Mesenteric fat pad (tissue), 1 donor: ENCODE measurements around the gene WDR38. TPM values are rescaled to one million over a fixed set of nuclear protein-coding genes. Genes with fewer than 3 reads are reported as not detected.

Experiments used
- DNase-seq: peaks from one replicate; pipeline ENCODE4 v3.0.0-alpha.2; 2020; ENCODE audit warnings: low spot score
- total RNA-seq: library from RNA; stranded (reverse); fragmentation: NEBNext Ultra II Directional; extraction: Animal tissue kit (Norgen Biotek cat#: 25700); gene quantifications from one replicate; pipeline ENCODE4 v1.2.1, GENCODE V29; 2021
- donor health status: DM: yes; HTN: yes; CAD: no.

WDR38 gene
- total RNA-seq, 1 donor from 2014 or later = not detected

DNA sequence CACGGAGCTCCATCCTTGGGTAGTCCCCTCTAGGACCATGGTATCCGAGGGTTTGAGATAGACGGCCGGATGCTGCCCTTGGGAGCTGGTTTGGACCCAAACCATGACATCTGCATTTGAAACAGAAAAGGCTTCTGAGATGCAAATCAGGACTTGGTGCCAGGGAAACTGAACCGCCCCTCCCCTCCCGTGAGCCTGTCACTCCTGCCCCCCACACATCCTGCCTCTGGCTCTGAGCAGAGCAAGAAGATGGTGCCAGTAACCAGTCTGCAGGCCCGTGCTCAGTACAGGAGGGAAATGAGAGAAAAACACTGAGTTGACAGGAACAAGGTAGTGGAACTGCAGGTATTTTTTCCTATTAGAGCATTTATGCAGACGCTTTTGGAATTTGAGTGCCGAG lies 27.2 kb downstream of the WDR38 start:
- DNase-seq = no peak

DNA sequence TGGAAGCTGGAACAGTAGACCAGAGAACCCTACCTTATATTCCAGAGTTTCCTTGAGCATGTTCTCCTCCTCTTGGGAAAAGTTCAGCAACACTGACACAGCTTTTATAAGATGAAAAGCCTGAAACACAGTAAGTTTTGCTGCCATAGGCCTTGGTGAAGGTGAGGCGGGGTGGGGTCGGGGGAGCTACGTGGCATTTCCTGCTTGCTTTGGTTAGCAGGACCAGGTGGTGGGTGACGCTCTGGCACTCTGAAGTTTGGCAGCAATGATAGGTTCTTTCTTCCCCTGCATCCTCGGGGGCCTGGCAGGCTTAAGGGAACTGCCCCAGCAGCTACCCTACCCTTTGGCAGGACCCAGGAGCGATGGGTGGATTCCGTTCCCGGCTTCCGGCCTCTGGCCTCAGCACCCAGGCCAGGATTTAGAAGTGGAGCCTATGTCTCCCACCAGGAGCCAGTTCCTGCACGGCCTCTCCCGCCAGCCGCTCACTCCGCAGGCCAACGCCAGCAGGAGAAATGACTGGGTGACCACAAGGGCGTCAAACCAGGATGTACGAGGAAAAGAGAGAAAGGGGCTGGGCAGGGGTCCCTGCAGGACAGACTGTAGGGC lies 28.0 kb downstream of the WDR38 start:
- no peak for DNase-seq

DNA sequence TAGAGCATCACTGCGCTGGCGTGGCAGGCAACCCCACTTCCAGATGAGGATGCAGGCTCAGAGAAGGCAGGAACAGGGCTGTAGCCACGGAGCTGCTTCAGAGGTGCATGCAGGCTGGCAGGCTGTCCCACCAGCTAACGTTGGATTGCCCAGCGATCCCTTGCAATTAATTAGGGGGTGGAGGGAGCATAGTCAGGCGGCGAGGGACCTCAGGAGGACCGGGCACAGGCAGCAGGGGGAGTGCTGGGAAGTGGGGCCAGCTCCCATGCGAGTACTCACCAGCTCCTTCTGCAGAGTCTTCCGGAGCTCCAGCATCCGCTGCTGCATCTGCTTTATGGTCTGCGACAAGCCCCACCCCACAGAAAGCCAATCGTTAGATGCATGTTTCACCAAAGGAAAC lies 29.0 kb downstream of the WDR38 start:
- no peak for DNase-seq

DNA sequence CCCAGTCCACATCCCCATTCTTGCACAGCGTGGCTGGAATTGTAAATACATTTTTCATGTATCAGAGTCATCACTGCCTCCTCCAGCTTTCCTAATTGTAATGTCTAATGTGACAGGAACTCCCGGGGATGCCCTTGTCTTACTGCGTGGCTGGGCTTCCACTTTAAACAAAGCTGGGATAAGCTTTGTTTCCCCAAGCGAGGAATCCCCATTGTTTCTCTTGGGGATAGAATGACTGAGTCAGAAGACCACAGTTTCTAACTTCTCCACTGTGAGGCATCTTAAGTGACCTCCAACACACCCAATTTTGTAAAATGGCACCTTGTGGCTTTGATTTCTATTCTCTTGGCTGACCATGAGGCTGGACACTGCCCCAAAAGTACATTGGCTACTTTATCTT lies 31.1 kb downstream of the WDR38 start:
- no peak for DNase-seq

DNA sequence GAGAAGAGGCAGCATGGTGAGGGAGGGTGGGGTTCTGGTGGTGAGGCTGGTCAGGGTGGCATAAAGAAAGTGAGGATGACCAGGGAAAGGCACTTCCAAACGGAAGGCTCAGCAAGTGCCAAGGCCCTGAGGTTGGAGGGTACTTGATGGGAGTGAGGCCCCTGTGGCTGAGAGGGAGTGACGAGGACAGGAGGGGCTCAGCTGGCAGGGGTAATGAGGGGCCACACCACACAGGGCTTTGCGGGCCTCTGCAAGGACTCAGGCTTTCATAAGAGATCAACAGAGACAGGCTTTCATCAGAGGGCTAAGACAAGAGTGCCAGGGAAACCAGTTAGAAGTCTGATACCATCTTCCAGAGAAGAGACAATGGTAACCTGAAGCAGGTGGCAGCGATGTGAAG lies 32.3 kb downstream of the WDR38 start:
- no peak for DNase-seq

DNA sequence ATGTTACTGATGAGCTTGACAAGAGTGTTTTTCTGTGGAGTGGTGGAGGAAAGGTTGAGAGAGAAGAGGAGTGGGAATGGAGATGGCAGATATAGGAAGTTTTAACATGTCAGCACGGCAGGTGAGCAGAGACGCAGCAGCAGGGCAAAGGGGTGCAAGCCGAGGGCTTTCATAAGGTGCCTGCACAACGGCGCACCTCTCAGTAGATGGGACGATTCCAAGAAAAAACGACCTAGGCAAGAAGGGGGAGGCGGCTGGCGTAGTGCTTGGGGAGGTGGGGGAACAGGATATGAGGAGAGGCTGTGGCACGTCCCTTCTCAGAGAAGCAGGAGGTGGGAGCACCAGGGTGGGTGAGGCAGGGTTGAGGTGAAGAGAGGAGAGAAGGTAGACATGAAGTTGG lies 33.2 kb downstream of the WDR38 start:
- no peak for DNase-seq

DNA sequence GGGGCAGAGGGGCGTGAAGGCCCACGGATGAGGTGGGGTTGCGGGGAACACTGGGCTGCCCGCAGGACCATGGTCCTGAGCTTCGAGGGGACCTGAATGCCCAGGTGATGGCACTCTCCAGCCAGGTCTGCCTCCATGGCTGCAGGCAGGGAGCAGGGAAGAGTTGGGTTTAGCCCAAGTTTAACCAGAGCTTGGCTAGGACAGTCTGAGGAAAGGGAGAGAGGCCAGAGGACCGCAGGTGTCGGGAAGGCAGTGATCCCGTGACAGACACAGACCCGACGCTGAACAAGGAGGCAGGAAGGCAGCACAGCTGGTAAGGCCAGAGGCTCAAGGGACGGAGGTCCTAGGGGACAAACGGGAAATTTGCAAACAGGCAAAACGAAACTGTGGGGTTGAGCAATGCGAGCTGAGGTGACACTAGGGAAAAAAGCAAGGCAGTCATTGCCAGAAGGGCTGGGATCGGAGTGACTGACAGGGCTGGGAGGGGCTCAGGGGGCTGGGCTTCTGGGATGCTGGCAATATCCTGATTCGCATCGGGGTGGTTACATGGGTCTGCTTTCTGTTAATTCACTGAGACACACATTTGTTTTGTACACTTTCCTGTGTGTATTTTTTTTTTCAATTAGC lies 33.7 kb downstream of the WDR38 start:
- DNase-seq = no peak

DNA sequence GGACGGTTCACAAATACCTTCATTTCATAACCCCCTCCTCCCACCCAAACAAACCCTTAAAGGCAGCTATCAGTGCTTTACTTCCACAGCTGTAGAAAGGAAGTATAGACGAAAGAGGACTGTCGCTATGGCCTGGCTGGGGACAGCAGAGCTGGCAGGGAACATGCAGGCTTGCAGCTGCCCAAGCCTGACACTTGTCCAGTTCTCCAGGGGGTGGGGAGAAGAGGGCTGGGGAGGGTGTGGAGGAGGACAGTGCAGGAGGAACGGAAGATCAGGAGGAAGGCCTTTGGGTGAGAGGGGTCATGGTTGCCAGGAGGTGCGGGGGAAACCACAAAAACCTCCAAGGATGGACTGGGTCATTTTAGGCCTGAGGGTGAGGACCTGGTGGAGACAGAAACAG lies 34.6 kb downstream of the WDR38 start:
- DNase-seq = no peak

DNA sequence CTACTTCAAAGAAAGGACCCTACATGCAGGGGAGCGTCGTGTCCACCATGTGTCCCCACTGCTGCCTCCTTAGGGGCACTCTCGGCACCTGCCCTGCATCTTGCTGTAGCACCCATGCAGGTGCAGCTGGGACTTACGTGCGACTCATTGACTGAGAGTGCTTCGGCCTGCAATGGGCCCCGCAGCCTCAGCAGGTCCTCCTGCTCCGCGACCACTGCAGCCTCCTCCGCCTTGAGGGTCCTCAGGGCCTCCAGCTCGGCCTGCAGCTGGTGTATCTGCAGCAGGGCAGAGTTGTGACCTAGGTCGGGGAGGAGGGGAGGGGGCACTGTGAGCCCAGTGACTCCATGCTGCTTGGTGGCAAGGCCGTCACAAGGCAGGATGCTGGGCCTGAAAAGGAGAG lies 35.7 kb downstream of the WDR38 start:
- no peak for DNase-seq

DNA sequence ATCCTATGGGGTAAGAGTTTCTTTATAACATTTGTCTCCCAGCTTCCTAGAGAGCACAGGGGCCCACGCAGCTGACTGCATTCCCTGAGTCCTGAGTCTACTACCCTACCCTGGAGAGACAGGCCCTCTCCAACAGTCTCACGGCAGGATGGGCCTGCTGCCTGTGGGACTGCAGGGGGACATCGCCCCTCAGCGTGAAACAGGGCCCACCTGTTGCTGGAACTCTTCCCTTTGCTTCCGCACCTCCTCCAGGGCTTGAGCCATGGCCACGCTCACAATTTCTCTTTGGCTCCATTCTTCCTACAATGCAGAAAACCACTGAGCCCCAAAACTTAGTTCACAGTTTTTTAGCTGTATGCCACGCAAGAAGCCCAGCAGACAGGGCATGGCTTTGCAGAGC lies 36.9 kb downstream of the WDR38 start:
- DNase-seq = no peak

DNA sequence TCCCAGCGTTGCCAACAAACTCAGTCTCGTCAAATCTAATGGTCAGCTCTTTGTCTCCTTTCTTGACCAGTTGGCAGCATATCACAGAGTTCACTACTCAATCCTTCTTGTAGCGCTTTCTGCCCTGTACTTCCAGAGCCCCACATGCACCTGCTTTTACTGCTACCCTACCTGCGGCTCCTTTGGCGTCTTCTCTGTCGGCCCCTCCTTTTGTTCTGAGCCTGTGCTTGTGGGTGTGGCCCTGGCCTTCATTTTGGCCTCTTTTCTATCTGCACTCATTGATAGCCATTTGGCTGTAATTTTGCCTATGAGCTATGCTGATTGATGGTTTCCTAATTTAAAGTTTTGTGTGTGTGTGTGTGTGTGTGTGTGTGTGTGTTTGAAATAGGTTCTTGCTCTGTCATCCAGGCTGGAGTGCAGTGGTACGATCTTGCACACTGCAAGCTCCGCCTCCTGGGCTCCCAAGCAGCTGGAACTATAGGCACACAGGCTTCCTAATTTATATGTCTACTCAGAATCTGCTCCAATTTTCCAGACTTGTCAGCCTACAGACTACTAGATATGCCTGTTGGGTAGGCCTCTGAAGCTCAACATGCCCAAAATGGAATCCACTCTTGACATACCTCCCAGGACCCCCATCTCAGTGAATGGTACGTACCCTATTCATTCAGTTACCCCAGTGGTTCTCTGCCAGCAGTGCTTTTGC lies 40.9 kb downstream of the WDR38 start:
- DNase-seq = no peak

DNA sequence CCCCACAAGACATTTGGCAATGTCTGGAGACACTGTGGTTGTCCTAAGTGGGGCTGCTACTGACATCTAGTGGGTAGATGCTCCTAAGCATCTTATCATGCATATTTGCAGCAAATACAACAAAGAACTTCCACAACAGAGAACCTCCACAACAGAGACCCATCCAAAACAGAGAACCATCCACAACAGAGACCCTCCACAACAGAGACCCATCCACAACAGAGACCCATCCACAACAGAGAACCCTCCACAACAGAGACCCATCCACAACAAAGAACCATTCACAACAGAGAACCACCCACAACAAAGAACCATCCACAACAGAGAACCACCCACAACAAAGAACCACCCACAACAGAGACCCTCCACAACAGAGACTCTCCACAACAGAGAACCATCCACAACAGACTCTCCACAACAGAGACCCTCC lies 41.5 kb downstream of the WDR38 start:
- DNase-seq = no peak

DNA sequence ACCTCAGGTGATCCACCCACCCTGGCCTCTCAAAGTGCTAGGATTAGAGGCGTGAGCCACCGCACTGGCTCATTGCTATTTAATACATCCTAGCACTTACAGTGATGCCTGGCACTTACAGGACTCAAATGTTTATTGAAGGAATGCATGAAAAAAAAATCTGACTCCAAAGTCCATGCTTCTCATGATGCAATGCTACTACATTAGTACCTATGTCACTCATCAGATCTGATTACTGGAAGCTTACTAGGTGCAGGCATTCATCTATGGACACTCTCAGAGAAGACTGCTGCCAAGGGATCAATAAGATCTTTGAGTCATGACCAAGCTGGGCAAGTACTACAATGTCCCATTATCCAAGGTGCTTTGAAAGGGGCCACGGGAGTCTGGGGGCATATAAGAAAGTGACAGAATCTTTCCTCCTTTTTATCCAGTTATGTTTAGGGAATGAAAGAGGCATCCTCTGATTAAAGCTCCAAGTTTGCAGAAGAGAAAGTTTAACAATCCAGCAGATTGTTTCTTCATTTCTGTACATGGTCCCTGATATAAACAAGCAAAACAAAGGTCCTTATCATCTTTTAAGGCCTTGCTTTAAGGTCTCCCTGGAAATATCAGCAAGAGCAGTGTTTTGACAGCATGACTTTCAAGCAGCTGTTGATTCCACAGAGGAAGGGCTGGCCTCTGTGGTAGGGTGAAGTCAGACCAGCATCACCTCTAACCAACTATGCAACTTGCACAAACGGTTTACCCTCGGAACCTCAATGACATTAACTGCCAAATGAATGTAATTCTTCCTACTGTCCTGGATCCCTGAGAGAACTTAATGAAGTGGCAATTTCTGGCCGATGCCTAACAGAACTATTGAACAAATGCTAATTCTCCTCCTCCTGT lies 44.6 kb downstream of the WDR38 start:
- no peak for DNase-seq

DNA sequence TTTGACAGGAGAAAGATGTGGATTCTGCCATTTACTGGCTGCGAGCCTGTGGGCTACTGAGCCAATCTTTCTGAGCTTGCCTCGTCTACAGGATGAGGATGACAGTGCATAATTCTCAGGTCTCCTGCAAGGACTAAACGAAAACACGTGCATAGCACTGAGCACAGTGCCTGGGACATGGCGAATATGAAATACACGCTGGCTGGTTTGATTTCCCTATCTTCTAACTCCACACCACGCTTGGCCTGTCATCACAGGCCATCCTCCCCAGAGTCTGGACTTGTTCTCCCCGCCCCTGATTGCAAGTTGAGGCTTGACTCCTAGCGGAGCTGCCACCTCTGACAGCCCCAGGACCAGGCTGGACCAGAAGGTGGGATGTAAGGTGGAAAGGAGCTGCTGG lies 46.6 kb downstream of the WDR38 start:
- DNase-seq = no peak

DNA sequence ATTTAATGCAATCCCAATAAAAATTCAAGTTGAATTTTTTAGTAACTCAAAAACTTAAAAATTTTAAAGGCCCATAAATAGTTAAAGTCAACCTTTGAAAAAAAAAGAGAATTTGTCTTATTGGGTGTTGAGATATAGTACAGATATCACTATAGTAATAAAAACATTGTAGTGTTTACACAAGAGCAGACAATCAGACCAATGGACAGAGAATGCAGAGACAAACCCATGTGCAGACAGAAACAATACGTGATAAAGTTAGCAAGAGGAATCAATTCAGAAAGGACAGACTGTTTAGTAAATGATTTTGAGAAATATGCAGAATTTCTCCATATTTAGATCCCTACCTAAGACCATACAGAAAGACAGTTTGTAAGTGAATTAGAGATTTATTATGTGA lies 53.7 kb downstream of the WDR38 start:
- DNase-seq = no peak

Other genes starting within 250 kb of the WDR38 start
- gene NR6A1, start 82.1 kb upstream of the WDR38 start, total RNA-seq = 0.64 TPM
- gene OLFML2A, start 76.3 kb upstream of the WDR38 start, total RNA-seq = 10.7 TPM
- gene RPL35, start 8.5 kb downstream of the WDR38 start, total RNA-seq = 1,064 TPM
- gene ARPC5L, start 8.7 kb downstream of the WDR38 start, total RNA-seq = 39.9 TPM
- 21.3 TPM for gene GOLGA1, start 87.6 kb downstream of the WDR38 start, total RNA-seq